GM23338 (cell line): ENCODE results near the gene SMIM14. TPM values are rescaled to one million over a fixed set of nuclear protein-coding genes. Genes with fewer than 3 reads are reported as not detected.

Experiments
- ATAC-seq: fragments of 200-7000 bp; cut with Tn5 transposase; 3 replicates; pipeline ENCODE4 v1.9.1; 2020
- DNase-seq: peaks from one replicate; pipeline ENCODE4 v3.0.0-alpha.2; 2015; ENCODE audit warnings: low spot score
- H2AFZ ChIP-seq: fragments of 200-600 bp; sonication (generic); 2 replicates; pipeline ENCODE4 v1.8.0; 2016; ENCODE audit warnings: antibody characterized with exemption, mild to moderate bottlenecking, moderate library complexity
- H3F3A ChIP-seq: fragments of 200-600 bp; sonication (generic); replicated peaks from 2 replicates; pipeline ENCODE4 v1.8.0; 2017; ENCODE audit warnings: antibody characterized with exemption, mixed run types, low read depth
- H3K27ac ChIP-seq: fragments of 200-600 bp; sonication (generic); 2 replicates; pipeline ENCODE4 v1.6.1; 2016; ENCODE audit warnings: low read depth
- H3K27me3 ChIP-seq: fragments of 200-600 bp; sonication (generic); 2 replicates; pipeline ENCODE4 v1.8.0; 2016; ENCODE audit warnings: mild to moderate bottlenecking, mixed run types, moderate library complexity; ENCODE audit not compliant: insufficient read depth
- H3K36me3 ChIP-seq: fragments of 200-600 bp; sonication (generic); 2 replicates; pipeline ENCODE4 v1.8.0; 2016; ENCODE audit warnings: mild to moderate bottlenecking; ENCODE audit not compliant: insufficient read depth
- H3K4me1 ChIP-seq: fragments of 200-600 bp; sonication (generic); 2 replicates; pipeline ENCODE4 v1.8.0; 2016; ENCODE audit warnings: mild to moderate bottlenecking, moderate library complexity; ENCODE audit not compliant: insufficient read depth
- H3K4me2 ChIP-seq: fragments of 200-600 bp; sonication (generic); 2 replicates; pipeline ENCODE4 v1.7.1; 2017; ENCODE audit warnings: mixed run types
- H3K4me3 ChIP-seq: fragments of 200-600 bp; sonication (generic); 2 replicates; pipeline ENCODE4 v1.6.1; 2016; ENCODE audit warnings: mixed run types
- H3K79me2 ChIP-seq: fragments of 200-600 bp; sonication (generic); replicated peaks from 2 replicates; pipeline ENCODE4 v1.8.0; 2017; ENCODE audit warnings: mild to moderate bottlenecking; ENCODE audit not compliant: insufficient read depth
- H3K9me2 ChIP-seq: fragments of 200-600 bp; sonication (generic); 2 replicates; pipeline ENCODE4 v1.8.0; 2017; ENCODE audit not compliant: insufficient read depth
- H4K20me1 ChIP-seq: fragments of 200-600 bp; sonication (generic); replicated peaks from 2 replicates; pipeline ENCODE4 v1.8.0; 2017; ENCODE audit warnings: mild to moderate bottlenecking; ENCODE audit not compliant: insufficient read depth
- H3K27ac Mint-ChIP-seq: 2 replicates; pipeline ENCODE4 v1.8.0; 2020; ENCODE audit warnings: inconsistent platforms, mild to moderate bottlenecking, moderate library complexity, mixed read lengths
- H3K27me3 Mint-ChIP-seq: 3 replicates; pipeline ENCODE4 v1.8.0; 2022; ENCODE audit warnings: low read depth, mild to moderate bottlenecking, moderate library complexity, mixed read lengths, inconsistent platforms; ENCODE audit not compliant: insufficient read depth, poor library complexity
- H3K36me3 Mint-ChIP-seq: 3 replicates; pipeline ENCODE4 v1.8.0; 2021; ENCODE audit warnings: low read depth, mild to moderate bottlenecking, inconsistent platforms, moderate library complexity, mixed read lengths
- H3K4me1 Mint-ChIP-seq: 3 replicates; pipeline ENCODE4 v1.8.0; 2020; ENCODE audit warnings: mild to moderate bottlenecking, inconsistent platforms, mixed read lengths
- H3K4me3 Mint-ChIP-seq: 3 replicates; pipeline ENCODE4 v1.8.0; 2021; ENCODE audit warnings: moderate library complexity, mild to moderate bottlenecking, inconsistent platforms, mixed read lengths
- H3K9me3 Mint-ChIP-seq: 3 replicates; pipeline ENCODE4 v1.8.0; 2020; ENCODE audit warnings: moderate library complexity, mild to moderate bottlenecking, inconsistent platforms, mixed read lengths
- CREB1 ChIP-seq: fragments of 250-450 bp; sonication (Bioruptor Pico); IDR thresholded peaks from 2 replicates; pipeline ENCODE4 v1.5.0; 2020; ENCODE audit warnings: low read depth, mild to moderate bottlenecking, moderate library complexity
- CTCF ChIP-seq, 2 experiments: fragments of 200-600 bp in 1 of 2; sonication (generic) in 1 of 2; conservative IDR thresholded peaks; 2 replicates each; pipeline versions ENCODE4 v1.5.1 to v1.6.1; 2016 to 2017; ENCODE audit warnings: antibody characterized with exemption in 2 of 2, low read depth in 2 of 2, mild to moderate bottlenecking in 2 of 2, moderate library complexity in 1 of 2
- ETS1 ChIP-seq: IDR thresholded peaks from 2 replicates; pipeline ENCODE4 v1.6.1; 2016; ENCODE audit warnings: antibody characterized with exemption
- EZH2 ChIP-seq: fragments of 200-600 bp; sonication (generic); IDR thresholded peaks from one replicate; pipeline ENCODE4 v1.8.0; 2017; ENCODE audit warnings: antibody characterized with exemption, mild to moderate bottlenecking, low read depth; ENCODE audit not compliant: unreplicated experiment
- EZH2phosphoT487 ChIP-seq: fragments of 200-600 bp; sonication (generic); IDR thresholded peaks from one replicate; pipeline ENCODE4 v1.8.1; 2018; ENCODE audit warnings: antibody characterized with exemption; ENCODE audit not compliant: unreplicated experiment
- JUNB ChIP-seq: IDR thresholded peaks from one replicate; pipeline ENCODE4 v1.6.1; 2016; ENCODE audit warnings: antibody characterized with exemption; ENCODE audit not compliant: unreplicated experiment
- NANOG ChIP-seq: IDR thresholded peaks from 2 replicates; pipeline ENCODE4 v1.6.1; 2016; ENCODE audit warnings: antibody characterized with exemption, borderline replicate concordance
- POLR2AphosphoS5 ChIP-seq: IDR thresholded peaks from 2 replicates; pipeline ENCODE4 v1.6.1; 2016; ENCODE audit warnings: antibody characterized with exemption, low read depth
- REST ChIP-seq: IDR thresholded peaks from one replicate; pipeline ENCODE4 v1.6.1; 2018; ENCODE audit warnings: antibody characterized with exemption; ENCODE audit not compliant: unreplicated experiment
- STAT1 ChIP-seq: IDR thresholded peaks from one replicate; pipeline ENCODE4 v1.6.1; 2016; ENCODE audit warnings: antibody characterized with exemption; ENCODE audit not compliant: unreplicated experiment
- ZNF114 ChIP-seq: fragments of 250-450 bp; sonication (Bioruptor Pico); IDR thresholded peaks from 2 replicates; pipeline ENCODE4 v1.5.0; 2020; ENCODE audit warnings: mild to moderate bottlenecking, moderate library complexity
- ZNF331 ChIP-seq: fragments of 250-450 bp; sonication (Bioruptor Pico); IDR thresholded peaks from 2 replicates; pipeline ENCODE4 v1.5.0; 2020; ENCODE audit warnings: low read depth, mild to moderate bottlenecking, moderate library complexity
- polyA plus RNA-seq: library from polyadenylated mRNA; unstranded; fragments of >200 nt; fragmentation: Nextera tagmentation; extraction: Ambion mirVana; gene quantifications from 2 replicates; pipeline ENCODE4 v1.2.1, GENCODE V29; 2016
- total RNA-seq: library from RNA; depleted of rRNA; stranded (reverse); fragments of >200 nt; shearing (Covaris generic); gene quantifications from 2 replicates; pipeline ENCODE4 v1.2.3, GENCODE V29; 2014
- TF ChIP-seq, protein P1 (sequence below): fragments of 250-450 bp; sonication (Bioruptor Pico); IDR thresholded peaks from 2 replicates; pipeline ENCODE4 v1.5.0; 2020; ENCODE audit warnings: mild to moderate bottlenecking, moderate library complexity

Gene SMIM14
- total and polyA plus RNA-seq, 2 experiments from 2014 or later = 29.0 to 52.6 TPM

DNA sequence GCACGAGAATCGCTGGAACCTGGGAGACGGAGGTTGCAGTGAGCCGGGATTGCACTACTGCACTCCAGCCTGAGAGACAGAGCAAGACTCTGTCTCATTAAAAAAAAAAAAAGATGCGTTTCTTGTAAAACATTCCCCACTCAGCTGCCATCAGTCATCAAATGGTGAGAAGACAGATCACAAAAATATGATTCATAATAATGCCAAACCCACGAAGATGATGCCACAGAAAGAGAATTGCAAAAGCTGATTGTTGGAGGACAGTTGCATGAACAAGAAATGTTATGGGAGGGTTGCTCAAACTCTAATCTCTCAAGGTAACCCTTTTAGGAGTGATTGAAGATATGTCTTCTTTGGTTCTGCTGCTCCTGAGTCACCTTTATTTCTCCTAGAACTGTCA, 21.4 kb upstream of the SMIM14 start:
- ATAC-seq = no peak
- Histone ChIP-seq H3K36me3 (no peaks in the 10 kb centered on the region), H3K4me1 (no peaks in the 10 kb centered on the region), H4K20me1 (no peaks in the 10 kb centered on the region), H3K27ac (no peak overlapping the region), H3K4me3 (no peak overlapping the region), H2AFZ (no peak overlapping the region), H3F3A (no peaks in the 10 kb centered on the region), H3K79me2 (no peaks in the 10 kb centered on the region), H3K4me2 (no peak overlapping the region), H3K27me3 (no peaks in the 10 kb centered on the region), H3K9me2 (no peaks in the 10 kb centered on the region)
- Mint-ChIP-seq H3K36me3 (no peaks in the 10 kb centered on the region), H3K27me3 (no peaks in the 10 kb centered on the region), H3K9me3 (no peaks in the 10 kb centered on the region), H3K4me1 (no peaks in the 10 kb centered on the region), H3K4me3 (no peak overlapping the region), H3K27ac (no peak overlapping the region)
- TF ChIP-seq ZNF331 (CRISPR knock-in tag) = no peak
- no peak for TF ChIP-seq NANOG
- no peak for TF ChIP-seq JUNB
- no peak for TF ChIP-seq EZH2phosphoT487
- no peak for TF ChIP-seq ZNF114
- no peak for TF ChIP-seq ETS1
- TF ChIP-seq STAT1 = no peak
- no peak for TF ChIP-seq EZH2
- TF ChIP-seq CREB1 = no peak
- no peak for TF ChIP-seq REST
- no peak for TF ChIP-seq POLR2AphosphoS5
- no peak for TF ChIP-seq CTCF (conservative IDR thresholded peaks at IDR 0.05; ENCODE audit: low read depth in 2 of 2)
- TF ChIP-seq, protein P1, sequence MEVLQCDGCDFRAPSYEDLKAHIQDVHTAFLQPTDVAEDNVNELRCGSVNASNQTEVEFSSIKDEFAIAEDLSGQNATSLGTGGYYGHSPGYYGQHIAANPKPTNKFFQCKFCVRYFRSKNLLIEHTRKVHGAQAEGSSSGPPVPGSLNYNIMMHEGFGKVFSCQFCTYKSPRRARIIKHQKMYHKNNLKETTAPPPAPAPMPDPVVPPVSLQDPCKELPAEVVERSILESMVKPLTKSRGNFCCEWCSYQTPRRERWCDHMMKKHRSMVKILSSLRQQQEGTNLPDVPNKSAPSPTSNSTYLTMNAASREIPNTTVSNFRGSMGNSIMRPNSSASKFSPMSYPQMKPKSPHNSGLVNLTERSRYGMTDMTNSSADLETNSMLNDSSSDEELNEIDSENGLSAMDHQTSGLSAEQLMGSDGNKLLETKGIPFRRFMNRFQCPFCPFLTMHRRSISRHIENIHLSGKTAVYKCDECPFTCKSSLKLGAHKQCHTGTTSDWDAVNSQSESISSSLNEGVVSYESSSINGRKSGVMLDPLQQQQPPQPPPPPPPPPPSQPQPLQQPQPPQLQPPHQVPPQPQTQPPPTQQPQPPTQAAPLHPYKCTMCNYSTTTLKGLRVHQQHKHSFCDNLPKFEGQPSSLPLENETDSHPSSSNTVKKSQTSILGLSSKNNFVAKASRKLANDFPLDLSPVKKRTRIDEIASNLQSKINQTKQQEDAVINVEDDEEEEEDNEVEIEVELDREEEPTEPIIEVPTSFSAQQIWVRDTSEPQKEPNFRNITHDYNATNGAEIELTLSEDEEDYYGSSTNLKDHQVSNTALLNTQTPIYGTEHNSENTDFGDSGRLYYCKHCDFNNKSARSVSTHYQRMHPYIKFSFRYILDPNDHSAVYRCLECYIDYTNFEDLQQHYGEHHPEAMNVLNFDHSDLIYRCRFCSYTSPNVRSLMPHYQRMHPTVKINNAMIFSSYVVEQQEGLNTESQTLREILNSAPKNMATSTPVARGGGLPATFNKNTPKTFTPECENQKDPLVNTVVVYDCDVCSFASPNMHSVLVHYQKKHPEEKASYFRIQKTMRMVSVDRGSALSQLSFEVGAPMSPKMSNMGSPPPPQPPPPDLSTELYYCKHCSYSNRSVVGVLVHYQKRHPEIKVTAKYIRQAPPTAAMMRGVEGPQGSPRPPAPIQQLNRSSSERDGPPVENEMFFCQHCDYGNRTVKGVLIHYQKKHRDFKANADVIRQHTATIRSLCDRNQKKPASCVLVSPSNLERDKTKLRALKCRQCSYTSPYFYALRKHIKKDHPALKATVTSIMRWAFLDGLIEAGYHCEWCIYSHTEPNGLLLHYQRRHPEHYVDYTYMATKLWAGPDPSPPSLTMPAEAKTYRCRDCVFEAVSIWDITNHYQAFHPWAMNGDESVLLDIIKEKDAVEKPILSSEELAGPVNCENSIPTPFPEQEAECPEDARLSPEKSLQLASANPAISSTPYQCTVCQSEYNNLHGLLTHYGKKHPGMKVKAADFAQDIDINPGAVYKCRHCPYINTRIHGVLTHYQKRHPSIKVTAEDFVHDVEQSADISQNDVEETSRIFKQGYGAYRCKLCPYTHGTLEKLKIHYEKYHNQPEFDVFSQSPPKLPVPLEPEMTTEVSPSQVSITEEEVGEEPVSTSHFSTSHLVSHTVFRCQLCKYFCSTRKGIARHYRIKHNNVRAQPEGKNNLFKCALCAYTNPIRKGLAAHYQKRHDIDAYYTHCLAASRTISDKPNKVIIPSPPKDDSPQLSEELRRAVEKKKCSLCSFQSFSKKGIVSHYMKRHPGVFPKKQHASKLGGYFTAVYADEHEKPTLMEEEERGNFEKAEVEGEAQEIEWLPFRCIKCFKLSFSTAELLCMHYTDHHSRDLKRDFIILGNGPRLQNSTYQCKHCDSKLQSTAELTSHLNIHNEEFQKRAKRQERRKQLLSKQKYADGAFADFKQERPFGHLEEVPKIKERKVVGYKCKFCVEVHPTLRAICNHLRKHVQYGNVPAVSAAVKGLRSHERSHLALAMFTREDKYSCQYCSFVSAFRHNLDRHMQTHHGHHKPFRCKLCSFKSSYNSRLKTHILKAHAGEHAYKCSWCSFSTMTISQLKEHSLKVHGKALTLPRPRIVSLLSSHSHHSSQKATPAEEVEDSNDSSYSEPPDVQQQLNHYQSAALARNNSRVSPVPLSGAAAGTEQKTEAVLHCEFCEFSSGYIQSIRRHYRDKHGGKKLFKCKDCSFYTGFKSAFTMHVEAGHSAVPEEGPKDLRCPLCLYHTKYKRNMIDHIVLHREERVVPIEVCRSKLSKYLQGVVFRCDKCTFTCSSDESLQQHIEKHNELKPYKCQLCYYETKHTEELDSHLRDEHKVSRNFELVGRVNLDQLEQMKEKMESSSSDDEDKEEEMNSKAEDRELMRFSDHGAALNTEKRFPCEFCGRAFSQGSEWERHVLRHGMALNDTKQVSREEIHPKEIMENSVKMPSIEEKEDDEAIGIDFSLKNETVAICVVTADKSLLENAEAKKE (CRISPR knock-in tag) = no peak
- no peak for DNase-seq
